ENCODE data around the gene CT47A7.
"Not testable (repeated sequence)": the region's sequence is repeated elsewhere in the genome, so short reads cannot be mapped to it uniquely, and the experiment has no call there.

- not testable (repeated sequence) for TF ChIP-seq CTCF (conservative IDR thresholded peaks at IDR 0.05; ENCODE audit: low read depth, low read length); POLR2A (IDR thresholded peaks at IDR 0.05; ENCODE audit: low read depth, low read length); RFX5 (IDR thresholded peaks at IDR 0.05; ENCODE audit: low read depth, low read length); MAFK (IDR thresholded peaks at IDR 0.05; ENCODE audit: low read depth, low read length); ELK1 (IDR thresholded peaks at IDR 0.05; ENCODE audit: borderline replicate concordance, low read depth, low read length); USF2 (IDR thresholded peaks at IDR 0.05; ENCODE audit: low read depth, low read length); NFE2L2 (IDR thresholded peaks at IDR 0.05; ENCODE audit: low read depth, low read length); MXI1 (IDR thresholded peaks at IDR 0.05; ENCODE audit: borderline replicate concordance, low read depth, low read length); CEBPB (IDR thresholded peaks at IDR 0.05; ENCODE audit: low read depth, low read length); RAD21 (IDR thresholded peaks at IDR 0.05; ENCODE audit: low read length); FOS (IDR thresholded peaks at IDR 0.05; ENCODE audit: low read depth, low read length); BHLHE40 (IDR thresholded peaks at IDR 0.05; ENCODE audit: low read depth, low read length); RCOR1 (IDR thresholded peaks at IDR 0.05; ENCODE audit: insufficient replicate concordance, low read length); SMC3 (IDR thresholded peaks at IDR 0.05; ENCODE audit: low read depth, low read length)
Observed at GRCh38 chrX:120956500-120956899, at the start of gene CT47A7.

All from IMR-90 (cell line).